Measurements from ENCODE around the gene PIK3R5. TPM values are rescaled to one million over a fixed set of nuclear protein-coding genes. Genes with fewer than 3 reads are reported as not detected.

Gene PIK3R5
- polyA plus RNA-seq, 2 of the 4 experiments (the other 2 are of a cell fraction) = 0.01 TPM; not detected in 1

- Histone ChIP-seq H3K4me2 (no peak overlapping the region), H3K9me3 (no peaks in the 10 kb centered on the region), H3K27ac (no peak overlapping the region), H3K4me3 (no peak overlapping the region), H3K4me1 (peaks cover 7% of the 10 kb centered on the region)
- 73% methylated on average over 12 of the region's 12 CpGs for WGBS (ENCODE audit: missing lambda C conversion rate)
- TF ChIP-seq RCOR1 (IDR thresholded peaks at IDR 0.05; ENCODE audit: low read depth, low read length) (no peak), CBX8 (IDR thresholded peaks at IDR 0.05) (no peak), CTCF (IDR thresholded peaks at IDR 0.05) (no peak), ZFP36 (IDR thresholded peaks at IDR 0.05; ENCODE audit: borderline replicate concordance, partially characterized antibody) (no peak), FOXS1 (CRISPR knock-in tag; IDR thresholded peaks at IDR 0.05) (no peak), NR3C1 (IDR thresholded peaks at IDR 0.05) (no peak), HOXA7 (CRISPR knock-in tag; IDR thresholded peaks at IDR 0.05) (no peak), HDAC2 (IDR thresholded peaks at IDR 0.05) (no peak), JUN (IDR thresholded peaks at IDR 0.05) (no peak), ZNF302 (CRISPR knock-in tag; IDR thresholded peaks at IDR 0.05) (no peak), HOXB5 (CRISPR knock-in tag; IDR thresholded peaks at IDR 0.05) (no peak), KDM1A (IDR thresholded peaks at IDR 0.05; ENCODE audit: low read depth) (no peak)
- 0 out of 6 replicates have a peak, but pooled peaks of 1 of the 2 experiments have one; percentile 33 for ATAC-seq
- ChIA-PET CTCF (interaction anchor here (1.2 to 4.5 kb wide), 3 partner anchors 14 to 122 kb away, joined by 6 to 31 read pairs (median 10); no protein-coding TSS in a partner anchor), POLR2A (no interaction called here)
- no peak for FAIRE-seq
- no peak for DNase-seq (ENCODE audit: low read depth in 1 of 2, low spot score in 1 of 2)
These were observed 90.1 kb downstream of the PIK3R5 start for GRCh38 chr17:8875436-8875835.

GRCh38 chr17:8873801-8874715, 91.4 kb downstream of the PIK3R5 start:
- WGBS (ENCODE audit: missing lambda C conversion rate) = 51% methylated on average over 19 of the region's 19 CpGs
- no peak overlapping the region for H3K4me2 ChIP-seq
- CTCF ChIA-PET = interaction anchor here (1.0 to 4.5 kb wide), 4 partner anchors 15 to 41 kb away, joined by 3 to 31 read pairs (median 8); no protein-coding TSS in a partner anchor

GRCh38 chr17:8872705-8873435, 92.6 kb downstream of the PIK3R5 start:
- CTCF ChIA-PET = interaction anchor here (1.0 to 4.5 kb wide), 4 partner anchors 16 to 124 kb away, joined by 3 to 31 read pairs (median 8); no protein-coding TSS in a partner anchor
- FAIRE-seq = no peak
- POLR2A ChIA-PET = interaction anchor here (0.7 kb wide), 1 partner anchor 9 kb away, joined by 3 read pairs; no protein-coding TSS in a partner anchor
- no peak overlapping the region for H3K4me3 ChIP-seq
- 86% methylated on average over 17 of the region's 17 CpGs for WGBS (ENCODE audit: missing lambda C conversion rate)
- no peak for DNase-seq (ENCODE audit: low read depth in 1 of 2, low spot score in 1 of 2)
- ATAC-seq = no peak
- peaks cover 7% of the 10 kb centered on the region for H3K4me1 ChIP-seq
- no peak overlapping the region for H3K4me2 ChIP-seq
- no peaks in the 10 kb centered on the region for H3K9me3 ChIP-seq
- H3K27ac ChIP-seq = no peak overlapping the region
- TF ChIP-seq TP53 (CRISPR knock-in tag; IDR thresholded peaks at IDR 0.05) = no peak
- TF ChIP-seq JUN (IDR thresholded peaks at IDR 0.05) = no peak
- no peak for TF ChIP-seq CEBPB (IDR thresholded peaks at IDR 0.05)
- TF ChIP-seq HES2 (IDR thresholded peaks at IDR 0.05) = no peak
- TF ChIP-seq KDM1A (IDR thresholded peaks at IDR 0.05; ENCODE audit: low read depth) = no peak
- TF ChIP-seq NPAS2 (CRISPR knock-in tag; IDR thresholded peaks at IDR 0.05; ENCODE audit: borderline replicate concordance) = no peak
- no peak for TF ChIP-seq EP300 (IDR thresholded peaks at IDR 0.05)
- TF ChIP-seq RAD21 (conservative IDR thresholded peaks at IDR 0.05 in 1 of 2, IDR thresholded peaks at IDR 0.05 in 1 of 2) = no peak
- no peak for TF ChIP-seq FOSB (CRISPR knock-in tag; IDR thresholded peaks at IDR 0.05)
- no peak for TF ChIP-seq GATA3 (IDR thresholded peaks at IDR 0.05; ENCODE audit: borderline replicate concordance)
- no peak for TF ChIP-seq HOXB5 (CRISPR knock-in tag; IDR thresholded peaks at IDR 0.05)
- TF ChIP-seq EHMT2 (IDR thresholded peaks at IDR 0.05; ENCODE audit: low read depth) = no peak
- TF ChIP-seq CHD2 (IDR thresholded peaks at IDR 0.05; ENCODE audit: low read length, partially characterized antibody) = no peak
- TF ChIP-seq POLR2AphosphoS2 (conservative IDR thresholded peaks at IDR 0.05; ENCODE audit: low read length) = no peak
- TF ChIP-seq BCL3 (IDR thresholded peaks at IDR 0.05) = no peak

More at GRCh38 chr17:8873801-8874715, 91.4 kb downstream of the PIK3R5 start:
- FAIRE-seq (no peak), ATAC-seq (peak in 1 of 2 experiments; percentile 21; a peak in 1 of 6 replicates), DNase-seq (ENCODE audit: low read depth in 1 of 2, low spot score in 1 of 2) (no peak)
- H3K4me1 ChIP-seq = peaks cover 7% of the 10 kb centered on the region
- H3K9me3 ChIP-seq = no peaks in the 10 kb centered on the region
- TF ChIP-seq KDM1A (IDR thresholded peaks at IDR 0.05; ENCODE audit: low read depth) = no peak
- no peak for TF ChIP-seq TFCP2L1 (CRISPR knock-in tag; IDR thresholded peaks at IDR 0.05)
- TF ChIP-seq HOXB13 (CRISPR knock-in tag; IDR thresholded peaks at IDR 0.05; ENCODE audit: low read depth) = no peak
- TF ChIP-seq HES2 (IDR thresholded peaks at IDR 0.05) = no peak
- no peak for TF ChIP-seq SREBF2 (IDR thresholded peaks at IDR 0.05)
- TF ChIP-seq NPAS2 (CRISPR knock-in tag; IDR thresholded peaks at IDR 0.05; ENCODE audit: borderline replicate concordance) = no peak
- no peak for TF ChIP-seq MYC (IDR thresholded peaks at IDR 0.05; ENCODE audit: borderline replicate concordance, low read length)
- no peak for TF ChIP-seq HDAC2 (IDR thresholded peaks at IDR 0.05)
- TF ChIP-seq MAZ (IDR thresholded peaks at IDR 0.05; ENCODE audit: borderline replicate concordance, low read depth, low read length) = no peak
- no peak for TF ChIP-seq ESRRA (IDR thresholded peaks at IDR 0.05; ENCODE audit: borderline replicate concordance, low read length)
- TF ChIP-seq CBX2 (IDR thresholded peaks at IDR 0.05; ENCODE audit: borderline replicate concordance, low read depth) = no peak
- no peak for TF ChIP-seq ZNF302 (CRISPR knock-in tag; IDR thresholded peaks at IDR 0.05)
- H3K4me3 ChIP-seq = no peak overlapping the region
- no peak overlapping the region for H3K27ac ChIP-seq
- POLR2A ChIA-PET = no interaction called here

All from A549 (cell line).